ENCODE data around the gene ATXN2L. TPM values are rescaled to one million over a fixed set of nuclear protein-coding genes. Genes with fewer than 3 reads are reported as not detected.

ATXN2L gene
- total and polyA plus RNA-seq, 2 of the 13 experiments (the other 11 are each of a cell fraction or from before 2014, with no cell fraction given): 40.8 to 55.1 TPM

- no peak for TF ChIP-seq ZBTB14 (CRISPR knock-in tag; IDR thresholded peaks at IDR 0.05)
- TF ChIP-seq FOSL2 (CRISPR knock-in tag; IDR thresholded peaks at IDR 0.05): no peak; the same call in 1 of the 2 replicates
- TF ChIP-seq MED1 (CRISPR knock-in tag; IDR thresholded peaks at IDR 0.05): no peak
- TF ChIP-seq AKAP8 (CRISPR knock-in tag; IDR thresholded peaks at IDR 0.05): peak; percentile 35; the same call in 1 of the 2 replicates
- peak; percentile 78; the same call in 1 of the 2 replicates for TF ChIP-seq THAP8 (CRISPR knock-in tag; IDR thresholded peaks at IDR 0.05; ENCODE audit: borderline replicate concordance)
- no peak for TF ChIP-seq ZNF256 (CRISPR knock-in tag; conservative IDR thresholded peaks at IDR 0.05)
- TF ChIP-seq TARDBP (CRISPR knock-in tag; IDR thresholded peaks at IDR 0.05): no peak
- no peak for TF ChIP-seq ZFYVE20 (CRISPR knock-in tag; IDR thresholded peaks at IDR 0.05; ENCODE audit: borderline replicate concordance, low read depth)
- TF ChIP-seq HOXA3 (CRISPR knock-in tag; IDR thresholded peaks at IDR 0.05): peak; percentile 64
- TF ChIP-seq HOXD1 (CRISPR knock-in tag; IDR thresholded peaks at IDR 0.05): 0 out of 2 replicates have a peak, but pooled peaks have one; percentile 39
- TF ChIP-seq AGO2 (optimal IDR thresholded peaks at IDR 0.05; ENCODE audit: low read depth, low read length): peak; percentile 73
- peak; percentile 66; the same call in 1 of the 2 replicates for TF ChIP-seq ZFY (CRISPR knock-in tag; IDR thresholded peaks at IDR 0.05)
- no peak for TF ChIP-seq NPAS2 (CRISPR knock-in tag; IDR thresholded peaks at IDR 0.05; ENCODE audit: borderline replicate concordance)
- TF ChIP-seq RFX3 (CRISPR knock-in tag; IDR thresholded peaks at IDR 0.05): no peak
- TF ChIP-seq ZNF24 (IDR thresholded peaks at IDR 0.05): no peak
- peak; percentile 59; the same call in 1 of the 2 replicates for TF ChIP-seq KAT7 (CRISPR knock-in tag; IDR thresholded peaks at IDR 0.05; ENCODE audit: borderline replicate concordance)
- no peak for TF ChIP-seq JUNB (CRISPR knock-in tag; IDR thresholded peaks at IDR 0.05; ENCODE audit: borderline replicate concordance)
- no peak for TF ChIP-seq XBP1 (CRISPR knock-in tag; IDR thresholded peaks at IDR 0.05)
- TF ChIP-seq ZNF879 (CRISPR knock-in tag; IDR thresholded peaks at IDR 0.05): no peak
- no peak for TF ChIP-seq U2AF2 (IDR thresholded peaks at IDR 0.05; ENCODE audit: low read depth, low read length)
- TF ChIP-seq ZZZ3 (CRISPR knock-in tag; IDR thresholded peaks at IDR 0.05; ENCODE audit: borderline replicate concordance): no peak
- no peak for TF ChIP-seq ZNF430 (CRISPR knock-in tag; IDR thresholded peaks at IDR 0.05)
- TF ChIP-seq ZNF329 (CRISPR knock-in tag; IDR thresholded peaks at IDR 0.05; ENCODE audit: low read depth): no peak
- TF ChIP-seq ZNF362 (CRISPR knock-in tag; IDR thresholded peaks at IDR 0.05; ENCODE audit: borderline replicate concordance): no peak
- TF ChIP-seq ZNF605 (CRISPR knock-in tag; IDR thresholded peaks at IDR 0.05): no peak
- TF ChIP-seq MAFG (CRISPR knock-in tag; IDR thresholded peaks at IDR 0.05): 0 out of 2 replicates have a peak, but pooled peaks have one; percentile 41
- no peak for TF ChIP-seq ZNF160 (CRISPR knock-in tag; IDR thresholded peaks at IDR 0.05)
- TF ChIP-seq FOXC1 (CRISPR knock-in tag; IDR thresholded peaks at IDR 0.05; ENCODE audit: borderline replicate concordance): peak; percentile 39; the same call in 1 of the 2 replicates
- TF ChIP-seq AGO1 (IDR thresholded peaks at IDR 0.05; ENCODE audit: low read depth, low read length, poor library complexity, severe bottlenecking): peak; percentile 21
- no peak for TF ChIP-seq ZBTB1 (CRISPR knock-in tag; IDR thresholded peaks at IDR 0.05; ENCODE audit: borderline replicate concordance)
- peak; percentile 51; the same call in 1 of the 2 replicates for TF ChIP-seq GATAD2A (CRISPR knock-in tag; IDR thresholded peaks at IDR 0.05)
Observed at GRCh38 chr16:28865722-28866453, 43.1 kb downstream of the ATXN2L start (continued).
